ENCODE measurements around the gene SLAMF9.
A peak's percentile ranks its signal among the peaks of the same experiment; 100 is the strongest.

Gene SLAMF9

DNA sequence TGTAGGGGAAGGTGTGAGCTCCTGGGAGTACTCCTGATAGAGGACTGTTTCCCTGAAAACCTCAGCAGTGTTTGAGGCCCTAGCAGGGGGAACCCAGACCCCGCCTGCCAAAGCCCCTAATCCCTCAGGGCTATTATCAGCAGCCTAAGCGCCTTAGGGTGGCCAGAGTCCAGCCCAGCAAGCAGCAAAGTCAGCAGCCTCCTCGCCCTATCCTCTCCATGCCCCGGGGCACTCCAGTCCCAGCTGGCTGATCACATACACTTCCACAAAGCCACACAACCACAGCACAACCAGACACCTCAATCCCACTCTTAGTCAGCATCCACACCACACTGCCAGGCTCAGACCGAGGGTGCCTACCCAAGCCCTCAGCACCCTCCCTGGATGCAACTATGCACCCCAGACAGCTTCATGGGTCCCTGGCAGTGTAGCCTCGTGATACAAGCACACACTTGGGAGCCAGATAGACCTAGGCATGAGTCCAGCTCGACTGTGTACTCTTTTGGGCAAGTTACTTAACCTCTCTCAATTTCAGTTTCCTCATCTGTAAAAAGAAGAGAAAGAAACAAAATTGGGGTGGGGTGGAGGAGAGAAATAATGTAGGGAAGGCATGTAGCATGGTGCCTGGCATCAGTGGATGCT, 15.7 kb downstream of the SLAMF9 start:
- TF ChIP-seq, protein P1, sequence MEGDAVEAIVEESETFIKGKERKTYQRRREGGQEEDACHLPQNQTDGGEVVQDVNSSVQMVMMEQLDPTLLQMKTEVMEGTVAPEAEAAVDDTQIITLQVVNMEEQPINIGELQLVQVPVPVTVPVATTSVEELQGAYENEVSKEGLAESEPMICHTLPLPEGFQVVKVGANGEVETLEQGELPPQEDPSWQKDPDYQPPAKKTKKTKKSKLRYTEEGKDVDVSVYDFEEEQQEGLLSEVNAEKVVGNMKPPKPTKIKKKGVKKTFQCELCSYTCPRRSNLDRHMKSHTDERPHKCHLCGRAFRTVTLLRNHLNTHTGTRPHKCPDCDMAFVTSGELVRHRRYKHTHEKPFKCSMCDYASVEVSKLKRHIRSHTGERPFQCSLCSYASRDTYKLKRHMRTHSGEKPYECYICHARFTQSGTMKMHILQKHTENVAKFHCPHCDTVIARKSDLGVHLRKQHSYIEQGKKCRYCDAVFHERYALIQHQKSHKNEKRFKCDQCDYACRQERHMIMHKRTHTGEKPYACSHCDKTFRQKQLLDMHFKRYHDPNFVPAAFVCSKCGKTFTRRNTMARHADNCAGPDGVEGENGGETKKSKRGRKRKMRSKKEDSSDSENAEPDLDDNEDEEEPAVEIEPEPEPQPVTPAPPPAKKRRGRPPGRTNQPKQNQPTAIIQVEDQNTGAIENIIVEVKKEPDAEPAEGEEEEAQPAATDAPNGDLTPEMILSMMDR (conservative IDR thresholded peaks at IDR 0.05; ENCODE audit: control insufficient read depth, insufficient read depth, low read depth, low read length) = no peak
- DNase-seq (ENCODE audit: low read depth) = no peak
- H3K4me3 ChIP-seq (ENCODE audit: control insufficient read depth, low read depth, low read length) = no peak overlapping the region

- H3K4me3 ChIP-seq (ENCODE audit: control insufficient read depth, low read depth, low read length) = no peak overlapping the region
- TF ChIP-seq, protein P1 (conservative IDR thresholded peaks at IDR 0.05; ENCODE audit: control insufficient read depth, insufficient read depth, low read depth, low read length) = no peak
- DNase-seq (ENCODE audit: low read depth) = no peak
Measured at GRCh38 chr1:159937054-159937750, 16.8 kb downstream of the SLAMF9 start.

- DNase-seq (ENCODE audit: low read depth) = peak; percentile 56
- TF ChIP-seq, protein P1 (conservative IDR thresholded peaks at IDR 0.05; ENCODE audit: control insufficient read depth, insufficient read depth, low read depth, low read length) = peak; percentile 97
- H3K4me3 ChIP-seq (ENCODE audit: control insufficient read depth, low read depth, low read length) = no peak overlapping the region
Measured at GRCh38 chr1:159936273-159936904, 17.6 kb downstream of the SLAMF9 start.

GRCh38 chr1:159935719-159936272, 18.2 kb downstream of the SLAMF9 start:
- TF ChIP-seq, protein P1 (conservative IDR thresholded peaks at IDR 0.05; ENCODE audit: control insufficient read depth, insufficient read depth, low read depth, low read length) = no peak
- DNase-seq (ENCODE audit: low read depth) = no peak

GRCh38 chr1:159935305-159935704, 18.7 kb downstream of the SLAMF9 start:
- no peak overlapping the region for H3K4me3 ChIP-seq (ENCODE audit: control insufficient read depth, low read depth, low read length)
- TF ChIP-seq, protein P1 (conservative IDR thresholded peaks at IDR 0.05; ENCODE audit: control insufficient read depth, insufficient read depth, low read depth, low read length) = no peak
- no peak for DNase-seq (ENCODE audit: low read depth)

More at GRCh38 chr1:159935719-159936272, 18.2 kb downstream of the SLAMF9 start:
- H3K4me3 ChIP-seq (ENCODE audit: control insufficient read depth, low read depth, low read length) = no peak overlapping the region

- H3K4me3 ChIP-seq (ENCODE audit: control insufficient read depth, low read depth, low read length) = no peak overlapping the region
- no peak for DNase-seq (ENCODE audit: low read depth)
- TF ChIP-seq, protein P1 (conservative IDR thresholded peaks at IDR 0.05; ENCODE audit: control insufficient read depth, insufficient read depth, low read depth, low read length) = no peak
Measured at GRCh38 chr1:159934136-159935039, 19.6 kb downstream of the SLAMF9 start.

Data from fibroblast of mammary gland (primary cell).